HepG2 (cell line): Measurements from ENCODE around the gene MYCBPAP. TPM values are rescaled to one million over a fixed set of nuclear protein-coding genes. Genes with fewer than 3 reads are reported as not detected.

Experiments used
- ATAC-seq: fragments of 200-7000 bp; cut with Tn5 transposase; 3 replicates; pipeline ENCODE4 v1.9.1; 2020; ENCODE audit warnings: mild to moderate bottlenecking, moderate library complexity
- BruUV-seq: library from RNA; stranded (reverse); fragments of 400-500 nt; replicated peaks from 2 replicates; lab custom pipeline; 2021; lab: Mats Ljungman, UMichigan
- CTCF ChIA-PET: fragments of 300-600 bp; formaldehyde crosslinking; extraction: SDS; loops from one replicate; lab custom pipeline; 2021; ENCODE audit warnings: low total read pairs, inconsistent platforms, low intra/inter-chr PET ratio; lab: Yijun Ruan, JAX
- POLR2A ChIA-PET: fragments of 350-600 bp; sonication (Branson Sonifier 250); formaldehyde crosslinking; loops from one replicate; lab custom pipeline; 2020; ENCODE audit warnings: antibody characterized with exemption, inconsistent platforms; lab: Yijun Ruan, JAX
- DNase-seq: peaks from one replicate; pipeline ENCODE4 v3.0.0-alpha.2; 2015; ENCODE audit warnings: low spot score
- FAIRE-seq: peaks from 3 replicates; lab custom pipeline; 2011; peaks lifted over from hg19 to GRCh38; lab: Jason Lieb, UNC
- H2AFZ ChIP-seq: one replicate; pipeline ENCODE4 v1.6.1; 2011; ENCODE audit warnings: low read length, inconsistent platforms
- H3K27ac ChIP-seq: fragments of 300-600 bp; 3 replicates; pipeline ENCODE4 v1.8.0; 2011; ENCODE audit warnings: mixed run types, mild to moderate bottlenecking, mixed read lengths, low read length, inconsistent platforms; ENCODE audit not compliant: insufficient read depth; ENCODE audit errors: extremely low read length
- H3K27me3 ChIP-seq, 2 experiments: fragments of 200-600 bp in 1 of 2; 2 replicates in 1 of 2; 3 replicates in 1 of 2; pipeline versions ENCODE4 v1.6.0 to v1.8.0; 2011; ENCODE audit warnings: low read length in 2 of 2, mild to moderate bottlenecking in 2 of 2, moderate library complexity in 2 of 2, inconsistent platforms in 1 of 2; ENCODE audit not compliant: insufficient read depth in 2 of 2, control insufficient read depth in 1 of 2
- H3K36me3 ChIP-seq, 2 experiments: fragments of 200-600 bp in 1 of 2; replicated peaks in 1 of 2; 2 replicates in 1 of 2; 3 replicates in 1 of 2; pipeline versions ENCODE4 v1.5.1 to v1.8.0; 2011; ENCODE audit warnings: low read length in 2 of 2, inconsistent platforms in 1 of 2; ENCODE audit not compliant: insufficient read depth in 2 of 2, control insufficient read depth in 1 of 2
- H3K4me1 ChIP-seq: 2 replicates; pipeline ENCODE4 v1.5.1; 2012; ENCODE audit warnings: low read length, inconsistent platforms; ENCODE audit not compliant: insufficient read depth
- H3K4me2 ChIP-seq: 2 replicates; pipeline ENCODE4 v1.6.0; 2011; ENCODE audit warnings: low read depth, low read length, inconsistent platforms
- H3K4me3 ChIP-seq, 3 experiments: fragments of 200-600 bp in 1 of 3; sonication (generic), shearing (Covaris generic) in 1 of 3; replicated peaks in 1 of 3; 2 replicates each; pipeline ENCODE4 v1.5.1; 2011 to 2016; ENCODE audit warnings: low read length in 3 of 3, inconsistent platforms in 2 of 3, low read depth in 2 of 3, mild to moderate bottlenecking in 2 of 3, control low read depth in 1 of 3, mixed read lengths in 1 of 3; ENCODE audit not compliant: insufficient read depth in 1 of 3
- H3K79me2 ChIP-seq: one replicate; pipeline ENCODE4 v1.6.1; 2011; ENCODE audit warnings: low read length, inconsistent platforms; ENCODE audit not compliant: insufficient read depth
- H3K9ac ChIP-seq: 2 replicates; pipeline ENCODE4 v1.6.0; 2011; ENCODE audit warnings: mild to moderate bottlenecking, low read depth, low read length, inconsistent platforms; ENCODE audit not compliant: insufficient read depth
- H3K9me3 ChIP-seq: 2 replicates; pipeline ENCODE4 v1.5.1; 2012; ENCODE audit warnings: mild to moderate bottlenecking, low read length
- H4K20me1 ChIP-seq: 2 replicates; pipeline ENCODE4 v1.6.0; 2011; ENCODE audit warnings: inconsistent platforms, mild to moderate bottlenecking, low read length, moderate library complexity; ENCODE audit not compliant: insufficient read depth
- FOXA3 ChIP-seq: IDR thresholded peaks from 2 replicates; pipeline ENCODE4 v1.6.1; 2016; ENCODE audit warnings: missing genetic modification reagents, missing compliant biosample characterization
- HNF4A ChIP-seq: sonication (generic); formaldehyde crosslinking; IDR thresholded peaks from 2 replicates; pipeline ENCODE4 v1.4.0; 2020; ENCODE audit warnings: missing genetic modification reagents
- HNRNPLL ChIP-seq: fragments of 200-400 bp; formaldehyde crosslinking; IDR thresholded peaks from 2 replicates; pipeline ENCODE4 v1.6.1; 2017; ENCODE audit warnings: mild to moderate bottlenecking, low read depth, low read length; ENCODE audit not compliant: poor library complexity, severe bottlenecking
- MBD4 ChIP-seq: IDR thresholded peaks from 2 replicates; pipeline ENCODE4 v1.6.1; 2012; ENCODE audit warnings: low read length, inconsistent platforms, borderline replicate concordance
- PHF8 ChIP-seq: sonication (generic); formaldehyde crosslinking; IDR thresholded peaks from 2 replicates; pipeline ENCODE4 v1.5.0; 2020; ENCODE audit warnings: missing genetic modification reagents
- RNF2 ChIP-seq: fragments of 450-650 bp; conservative IDR thresholded peaks from 2 replicates; pipeline ENCODE4 v1.6.1; 2016; ENCODE audit warnings: low read depth
- SIX4 ChIP-seq: sonication (generic); formaldehyde crosslinking; IDR thresholded peaks from 2 replicates; pipeline ENCODE4 v1.4.0; 2020; ENCODE audit warnings: missing genetic modification reagents
- SP4 ChIP-seq: sonication (generic); formaldehyde crosslinking; IDR thresholded peaks from 2 replicates; pipeline ENCODE4 v1.8.1; 2023; ENCODE audit warnings: mild to moderate bottlenecking, missing genetic modification reagents
- TAF15 ChIP-seq: fragments of 200-400 bp; formaldehyde crosslinking; IDR thresholded peaks from one replicate; pipeline ENCODE4 v1.6.1; 2018; ENCODE audit warnings: mild to moderate bottlenecking, low read depth, low read length; ENCODE audit not compliant: poor library complexity, severe bottlenecking
- ZNF205 ChIP-seq: IDR thresholded peaks from 2 replicates; pipeline ENCODE4 v1.6.1; 2018; ENCODE audit warnings: missing biosample characterization, missing genetic modification reagents
- ZNF567 ChIP-seq: sonication (generic); formaldehyde crosslinking; IDR thresholded peaks from 2 replicates; pipeline ENCODE4 v1.8.1; 2023; ENCODE audit warnings: mild to moderate bottlenecking, missing genetic modification reagents, borderline replicate concordance
- whole genome bisulfite sequencing: methylation state at CpG from one replicate; pipeline ENCODE4 v1.1.6; 2017; ENCODE audit warnings: low lambda C conversion rate; 5-methylcytosine and 5-hydroxymethylcytosine counted together
- in situ Hi-C: cut with HindIII; loops from 2 replicates; pipeline ENCODE4 v1.10.0; 2017; ENCODE audit warnings: low pct_unique_long_range_greater_than_20kb; ENCODE audit not compliant: extremely low pct_ligation_motif_present
- intact Hi-C: fragments of 100-400 bp; cut with micrococcal nuclease; formaldehyde crosslinking; loops from one replicate; pipeline ENCODE4 v1.10.0; 2022; ENCODE audit not compliant: unreplicated experiment
- polyA plus RNA-seq, 8 experiments: library from polyadenylated mRNA; depleted of rRNA in 3 of 8; stranded (reverse) in 7 of 8; unstranded in 1 of 8; fragments of >200 nt; fragmentation: Illumina TruSeq in 4 of 8; extraction: Trizol in 4 of 8; gene quantifications; 2 replicates each; pipeline versions ENCODE4 v1.2.1 to v1.2.3, GENCODE V29; 2011 to 2016; ENCODE audit warnings: low read depth in 4 of 8, missing spikeins in 1 of 8, mixed read lengths in 1 of 8; ENCODE audit not compliant: insufficient read depth in 1 of 8
- total RNA-seq, 5 experiments: library from RNA; depleted of rRNA; stranded (reverse); fragments of >200 nt; fragmentation: Illumina TruSeq; extraction: Trizol; gene quantifications; 2 replicates each; pipeline ENCODE4 v1.2.3, GENCODE V29; 2016; ENCODE audit warnings: low read depth in 1 of 5
- TF ChIP-seq, protein P1 (sequence below): sonication (generic); formaldehyde crosslinking; IDR thresholded peaks from 2 replicates; pipeline ENCODE4 v1.4.0; 2020; ENCODE audit warnings: missing genetic modification reagents
- TF ChIP-seq, protein P2 (sequence below): sonication (generic); formaldehyde crosslinking; IDR thresholded peaks from 2 replicates; pipeline ENCODE4 v1.4.0; 2020; ENCODE audit warnings: missing genetic modification reagents, low read depth, mild to moderate bottlenecking, borderline replicate concordance
- TF ChIP-seq, protein P3 (sequence below): sonication (generic); formaldehyde crosslinking; IDR thresholded peaks from 2 replicates; pipeline ENCODE4 v1.9.0; 2021; ENCODE audit warnings: mild to moderate bottlenecking, missing genetic modification reagents

MYCBPAP gene
- total and polyA plus RNA-seq, 2 of the 13 experiments (the other 11 are each of a cell fraction or from before 2014, with no cell fraction given), result 0.22 to 0.24 TPM

DNA sequence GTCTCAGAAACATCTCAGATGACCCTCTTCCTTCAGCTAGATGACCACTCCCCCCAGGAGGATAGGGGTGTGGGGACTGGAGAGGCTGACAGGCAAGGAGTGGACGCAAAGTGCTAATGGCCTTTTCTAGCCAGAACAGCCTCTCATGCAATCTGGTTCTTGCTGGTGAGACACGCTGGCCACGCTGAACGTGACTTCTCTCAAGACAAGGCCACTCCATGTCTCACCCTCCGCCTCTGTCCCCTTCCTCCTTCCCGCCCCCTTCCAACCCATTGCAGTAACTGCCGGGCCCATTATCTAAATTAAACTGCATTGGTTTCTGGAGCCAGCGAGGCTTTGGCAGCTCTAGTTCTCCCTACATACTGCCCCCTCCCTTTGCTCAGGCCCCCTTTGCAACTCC lies 61.8 kb downstream of the MYCBPAP start:
- no peak for FAIRE-seq
- no peak for DNase-seq
- Histone ChIP-seq H3K9me3 (no peaks in the 10 kb centered on the region), H3K36me3 (no peaks in the 10 kb centered on the region), H3K4me1 (no peaks in the 10 kb centered on the region), H4K20me1 (no peaks in the 10 kb centered on the region), H3K4me2 (no peak overlapping the region), H3K79me2 (no peaks in the 10 kb centered on the region), H3K27ac (no peak overlapping the region), H3K27me3 (peaks cover 26 to 92% of the 10 kb centered on the region in 2 experiments), H2AFZ (no peak overlapping the region), H3K9ac (no peak overlapping the region), H3K4me3 (no peak overlapping the region)
- 33% methylated on average over 8 of the region's 8 CpGs for WGBS
- TF ChIP-seq SIX4 (CRISPR knock-in tag) (no peak), SP4 (CRISPR knock-in tag) (no peak), FOXA3 (CRISPR knock-in tag) (no peak), ZNF567 (CRISPR knock-in tag) (no peak), RNF2 (no peak), HNRNPLL (no peak), TAF15 (no peak), MBD4 (no peak), ZNF205 (CRISPR knock-in tag) (no peak), PHF8 (no peak), HNF4A (no peak)
- TF ChIP-seq, protein P1, sequence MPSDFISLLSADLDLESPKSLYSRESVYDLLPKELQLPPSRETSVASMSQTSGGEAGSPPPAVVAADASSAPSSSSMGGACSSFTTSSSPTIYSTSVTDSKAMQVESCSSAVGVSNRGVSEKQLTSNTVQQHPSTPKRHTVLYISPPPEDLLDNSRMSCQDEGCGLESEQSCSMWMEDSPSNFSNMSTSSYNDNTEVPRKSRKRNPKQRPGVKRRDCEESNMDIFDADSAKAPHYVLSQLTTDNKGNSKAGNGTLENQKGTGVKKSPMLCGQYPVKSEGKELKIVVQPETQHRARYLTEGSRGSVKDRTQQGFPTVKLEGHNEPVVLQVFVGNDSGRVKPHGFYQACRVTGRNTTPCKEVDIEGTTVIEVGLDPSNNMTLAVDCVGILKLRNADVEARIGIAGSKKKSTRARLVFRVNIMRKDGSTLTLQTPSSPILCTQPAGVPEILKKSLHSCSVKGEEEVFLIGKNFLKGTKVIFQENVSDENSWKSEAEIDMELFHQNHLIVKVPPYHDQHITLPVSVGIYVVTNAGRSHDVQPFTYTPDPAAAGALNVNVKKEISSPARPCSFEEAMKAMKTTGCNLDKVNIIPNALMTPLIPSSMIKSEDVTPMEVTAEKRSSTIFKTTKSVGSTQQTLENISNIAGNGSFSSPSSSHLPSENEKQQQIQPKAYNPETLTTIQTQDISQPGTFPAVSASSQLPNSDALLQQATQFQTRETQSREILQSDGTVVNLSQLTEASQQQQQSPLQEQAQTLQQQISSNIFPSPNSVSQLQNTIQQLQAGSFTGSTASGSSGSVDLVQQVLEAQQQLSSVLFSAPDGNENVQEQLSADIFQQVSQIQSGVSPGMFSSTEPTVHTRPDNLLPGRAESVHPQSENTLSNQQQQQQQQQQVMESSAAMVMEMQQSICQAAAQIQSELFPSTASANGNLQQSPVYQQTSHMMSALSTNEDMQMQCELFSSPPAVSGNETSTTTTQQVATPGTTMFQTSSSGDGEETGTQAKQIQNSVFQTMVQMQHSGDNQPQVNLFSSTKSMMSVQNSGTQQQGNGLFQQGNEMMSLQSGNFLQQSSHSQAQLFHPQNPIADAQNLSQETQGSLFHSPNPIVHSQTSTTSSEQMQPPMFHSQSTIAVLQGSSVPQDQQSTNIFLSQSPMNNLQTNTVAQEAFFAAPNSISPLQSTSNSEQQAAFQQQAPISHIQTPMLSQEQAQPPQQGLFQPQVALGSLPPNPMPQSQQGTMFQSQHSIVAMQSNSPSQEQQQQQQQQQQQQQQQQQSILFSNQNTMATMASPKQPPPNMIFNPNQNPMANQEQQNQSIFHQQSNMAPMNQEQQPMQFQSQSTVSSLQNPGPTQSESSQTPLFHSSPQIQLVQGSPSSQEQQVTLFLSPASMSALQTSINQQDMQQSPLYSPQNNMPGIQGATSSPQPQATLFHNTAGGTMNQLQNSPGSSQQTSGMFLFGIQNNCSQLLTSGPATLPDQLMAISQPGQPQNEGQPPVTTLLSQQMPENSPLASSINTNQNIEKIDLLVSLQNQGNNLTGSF, result no peak
- TF ChIP-seq, protein P2, sequence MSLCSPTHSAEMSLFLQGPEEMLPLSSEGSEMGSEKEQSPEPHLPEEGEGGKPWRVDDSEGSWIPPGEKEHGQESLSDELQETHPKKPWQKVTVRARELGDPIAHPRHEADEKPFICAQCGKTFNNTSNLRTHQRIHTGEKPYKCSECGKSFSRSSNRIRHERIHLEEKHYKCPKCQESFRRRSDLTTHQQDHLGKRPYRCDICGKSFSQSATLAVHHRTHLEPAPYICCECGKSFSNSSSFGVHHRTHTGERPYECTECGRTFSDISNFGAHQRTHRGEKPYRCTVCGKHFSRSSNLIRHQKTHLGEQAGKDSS (CRISPR knock-in tag), result no peak
- TF ChIP-seq, protein P3, sequence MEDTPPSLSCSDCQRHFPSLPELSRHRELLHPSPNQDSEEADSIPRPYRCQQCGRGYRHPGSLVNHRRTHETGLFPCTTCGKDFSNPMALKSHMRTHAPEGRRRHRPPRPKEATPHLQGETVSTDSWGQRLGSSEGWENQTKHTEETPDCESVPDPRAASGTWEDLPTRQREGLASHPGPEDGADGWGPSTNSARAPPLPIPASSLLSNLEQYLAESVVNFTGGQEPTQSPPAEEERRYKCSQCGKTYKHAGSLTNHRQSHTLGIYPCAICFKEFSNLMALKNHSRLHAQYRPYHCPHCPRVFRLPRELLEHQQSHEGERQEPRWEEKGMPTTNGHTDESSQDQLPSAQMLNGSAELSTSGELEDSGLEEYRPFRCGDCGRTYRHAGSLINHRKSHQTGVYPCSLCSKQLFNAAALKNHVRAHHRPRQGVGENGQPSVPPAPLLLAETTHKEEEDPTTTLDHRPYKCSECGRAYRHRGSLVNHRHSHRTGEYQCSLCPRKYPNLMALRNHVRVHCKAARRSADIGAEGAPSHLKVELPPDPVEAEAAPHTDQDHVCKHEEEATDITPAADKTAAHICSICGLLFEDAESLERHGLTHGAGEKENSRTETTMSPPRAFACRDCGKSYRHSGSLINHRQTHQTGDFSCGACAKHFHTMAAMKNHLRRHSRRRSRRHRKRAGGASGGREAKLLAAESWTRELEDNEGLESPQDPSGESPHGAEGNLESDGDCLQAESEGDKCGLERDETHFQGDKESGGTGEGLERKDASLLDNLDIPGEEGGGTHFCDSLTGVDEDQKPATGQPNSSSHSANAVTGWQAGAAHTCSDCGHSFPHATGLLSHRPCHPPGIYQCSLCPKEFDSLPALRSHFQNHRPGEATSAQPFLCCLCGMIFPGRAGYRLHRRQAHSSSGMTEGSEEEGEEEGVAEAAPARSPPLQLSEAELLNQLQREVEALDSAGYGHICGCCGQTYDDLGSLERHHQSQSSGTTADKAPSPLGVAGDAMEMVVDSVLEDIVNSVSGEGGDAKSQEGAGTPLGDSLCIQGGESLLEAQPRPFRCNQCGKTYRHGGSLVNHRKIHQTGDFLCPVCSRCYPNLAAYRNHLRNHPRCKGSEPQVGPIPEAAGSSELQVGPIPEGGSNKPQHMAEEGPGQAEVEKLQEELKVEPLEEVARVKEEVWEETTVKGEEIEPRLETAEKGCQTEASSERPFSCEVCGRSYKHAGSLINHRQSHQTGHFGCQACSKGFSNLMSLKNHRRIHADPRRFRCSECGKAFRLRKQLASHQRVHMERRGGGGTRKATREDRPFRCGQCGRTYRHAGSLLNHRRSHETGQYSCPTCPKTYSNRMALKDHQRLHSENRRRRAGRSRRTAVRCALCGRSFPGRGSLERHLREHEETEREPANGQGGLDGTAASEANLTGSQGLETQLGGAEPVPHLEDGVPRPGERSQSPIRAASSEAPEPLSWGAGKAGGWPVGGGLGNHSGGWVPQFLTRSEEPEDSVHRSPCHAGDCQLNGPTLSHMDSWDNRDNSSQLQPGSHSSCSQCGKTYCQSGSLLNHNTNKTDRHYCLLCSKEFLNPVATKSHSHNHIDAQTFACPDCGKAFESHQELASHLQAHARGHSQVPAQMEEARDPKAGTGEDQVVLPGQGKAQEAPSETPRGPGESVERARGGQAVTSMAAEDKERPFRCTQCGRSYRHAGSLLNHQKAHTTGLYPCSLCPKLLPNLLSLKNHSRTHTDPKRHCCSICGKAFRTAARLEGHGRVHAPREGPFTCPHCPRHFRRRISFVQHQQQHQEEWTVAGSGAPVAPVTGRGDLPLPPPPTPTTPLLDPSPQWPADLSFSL (CRISPR knock-in tag), result no peak
- CTCF ChIA-PET, result no interaction called here
- in situ Hi-C loops, result no loop called here
- intact Hi-C loops, result no loop called here
- BruUV-seq, result no TSS peak
- POLR2A ChIA-PET, result no interaction called here
- no peak for ATAC-seq
